ENCODE data around the gene TUSC7.

TUSC7 gene

GRCh38 chr3:116709479-116709878, at the start of gene TUSC7:
Gene TUSC7 (plus strand): TSS chr3:116709779.
- DNase-seq: no peak

DNA sequence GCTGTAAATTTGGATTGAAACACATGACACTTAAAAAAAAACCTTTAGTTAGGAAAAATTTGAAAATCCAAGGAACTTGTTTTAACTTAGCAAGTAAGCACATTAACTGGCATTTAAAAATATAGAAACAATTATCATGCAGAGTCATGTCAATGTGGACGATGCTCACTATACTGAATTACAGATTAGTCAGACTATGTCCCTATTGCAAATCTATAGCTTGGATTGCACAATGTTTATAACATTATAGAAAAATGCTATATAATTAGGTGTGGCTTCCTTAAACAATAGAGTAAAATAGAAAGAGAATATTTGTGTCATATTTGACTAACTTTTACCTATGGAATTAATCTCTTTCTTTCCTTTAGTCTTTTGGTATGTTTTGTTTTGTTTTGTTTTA, 48.4 kb upstream of the TUSC7 start:
- no peak for DNase-seq

GRCh38 chr3:116663161-116664110, 46.1 kb upstream of the TUSC7 start:
- peak; percentile 1 for DNase-seq

DNA sequence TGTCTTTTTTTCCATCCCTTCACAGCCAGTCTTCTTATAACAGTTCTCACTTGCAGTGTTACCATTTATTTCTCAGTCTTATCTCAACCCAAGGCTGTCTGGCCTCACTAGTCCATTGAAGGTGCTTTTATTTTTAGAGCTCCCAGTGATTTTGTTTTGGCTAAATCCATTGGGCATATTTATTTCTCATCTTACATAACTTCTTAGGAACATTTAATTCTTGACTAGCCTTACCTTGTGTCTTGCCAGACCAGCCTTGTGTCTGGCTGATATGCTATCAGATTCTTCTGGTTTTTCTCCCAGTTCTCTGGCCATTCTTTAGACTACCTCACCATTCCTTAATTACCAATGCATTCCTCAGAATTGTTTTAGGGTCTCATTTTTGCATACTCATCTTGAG, 42.3 kb upstream of the TUSC7 start:
- no peak for DNase-seq

DNA sequence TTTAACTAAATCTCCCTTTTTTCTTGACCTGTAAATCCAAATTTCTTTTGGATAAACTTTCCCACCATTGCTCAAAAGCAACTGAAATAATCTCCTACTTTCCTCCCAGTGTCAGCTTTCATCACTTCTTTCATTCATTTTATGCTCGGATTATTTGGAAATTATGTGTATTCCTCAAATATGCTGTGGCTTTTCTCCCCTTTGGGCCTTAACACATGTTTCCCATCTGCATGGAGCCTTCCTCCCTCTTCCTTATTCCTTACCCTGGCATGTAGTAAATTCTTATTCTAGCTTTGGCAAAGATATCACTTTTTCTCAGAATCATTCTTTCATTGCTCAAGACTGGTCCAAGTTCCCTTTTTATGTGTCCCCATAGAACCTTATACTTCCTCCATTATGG, 41.8 kb upstream of the TUSC7 start:
- DNase-seq: no peak

DNA sequence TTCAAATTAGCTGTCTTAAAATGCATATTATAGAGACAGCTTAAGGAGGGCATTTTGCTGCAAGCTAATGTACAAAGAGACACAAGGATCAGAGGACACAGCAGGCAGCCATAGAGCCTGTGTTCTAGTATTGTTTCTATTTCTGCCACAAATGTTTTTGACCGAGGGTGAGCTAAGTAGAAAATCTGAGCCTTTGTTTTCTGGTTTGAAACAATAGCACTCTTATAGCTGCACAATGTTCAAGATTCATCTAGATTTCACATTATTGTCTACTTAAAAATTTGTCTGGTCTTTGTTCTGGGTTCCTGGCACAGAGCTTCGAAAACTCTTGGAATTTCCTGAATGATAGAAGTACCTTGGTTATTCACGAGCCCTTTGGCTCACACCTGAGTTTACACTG, 40.0 kb upstream of the TUSC7 start:
- DNase-seq: no peak

- no peak for DNase-seq
Observed at GRCh38 chr3:116671151-116671550, 38.4 kb upstream of the TUSC7 start.

GRCh38 chr3:116678853-116679252, 30.7 kb upstream of the TUSC7 start:
- DNase-seq: no peak

DNA sequence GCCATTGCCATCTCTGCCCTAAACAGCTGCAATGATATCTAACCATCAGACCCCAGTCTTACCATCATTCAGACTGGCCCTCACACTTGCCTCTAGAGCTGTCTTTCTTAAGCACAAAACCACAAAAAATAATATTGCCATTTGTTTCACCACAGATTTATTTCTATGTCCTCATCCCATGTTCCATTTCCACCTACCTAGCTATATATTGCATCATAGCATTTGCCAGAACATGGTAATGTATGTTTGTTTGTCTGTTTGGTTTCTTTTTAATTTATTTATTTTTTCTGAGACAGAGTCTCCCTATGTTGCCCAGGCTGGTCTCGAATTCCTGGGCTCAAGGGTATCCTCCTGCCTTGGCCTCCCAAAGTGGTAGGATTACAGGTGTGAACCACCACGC, 18.5 kb upstream of the TUSC7 start:
- no peak for DNase-seq

- no peak for DNase-seq
Observed at GRCh38 chr3:116701070-116701469, 8.5 kb upstream of the TUSC7 start.

DNA sequence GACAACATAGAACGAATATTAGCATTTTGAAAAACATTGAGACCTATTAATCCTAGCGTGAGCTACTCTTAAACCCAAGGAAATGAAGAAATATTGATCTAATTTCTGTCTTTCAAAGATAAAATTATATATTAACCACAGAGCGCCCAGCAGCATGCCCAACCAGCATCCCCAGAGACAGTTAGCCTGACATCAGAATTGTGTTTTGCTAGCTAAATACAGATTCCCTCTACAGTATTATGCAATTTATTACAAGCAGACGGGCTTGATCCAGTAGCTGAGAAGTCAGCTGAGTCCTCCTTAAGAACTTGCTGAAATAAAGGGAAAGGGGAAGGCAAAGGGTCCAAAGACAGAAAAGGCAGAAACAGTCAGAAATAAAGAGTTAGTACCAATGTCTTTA, 7.2 kb upstream of the TUSC7 start:
- DNase-seq: no peak

- no peak for DNase-seq
Observed at GRCh38 chr3:116707531-116707930, 2.0 kb upstream of the TUSC7 start.

DNA sequence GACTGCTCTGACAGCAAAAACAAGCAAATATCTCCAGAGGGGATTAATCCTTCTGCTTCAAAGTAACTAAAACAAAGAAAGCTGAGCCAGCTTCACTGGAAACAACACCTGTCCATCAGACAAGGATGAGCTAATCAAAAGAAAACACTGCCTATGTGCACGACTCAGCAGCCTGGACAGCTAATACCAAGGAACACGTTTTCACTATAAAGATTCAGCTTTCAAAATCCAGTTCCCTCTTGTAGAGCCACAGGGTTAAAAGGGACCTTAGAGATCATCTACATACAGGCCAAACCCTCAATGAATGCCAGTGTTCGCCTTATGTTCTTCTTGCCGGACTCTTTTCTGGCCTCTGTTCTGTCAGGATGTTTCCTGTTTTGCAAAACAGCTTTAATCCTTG, 6.9 kb downstream of the TUSC7 start:
- DNase-seq: peak; percentile 17

DNA sequence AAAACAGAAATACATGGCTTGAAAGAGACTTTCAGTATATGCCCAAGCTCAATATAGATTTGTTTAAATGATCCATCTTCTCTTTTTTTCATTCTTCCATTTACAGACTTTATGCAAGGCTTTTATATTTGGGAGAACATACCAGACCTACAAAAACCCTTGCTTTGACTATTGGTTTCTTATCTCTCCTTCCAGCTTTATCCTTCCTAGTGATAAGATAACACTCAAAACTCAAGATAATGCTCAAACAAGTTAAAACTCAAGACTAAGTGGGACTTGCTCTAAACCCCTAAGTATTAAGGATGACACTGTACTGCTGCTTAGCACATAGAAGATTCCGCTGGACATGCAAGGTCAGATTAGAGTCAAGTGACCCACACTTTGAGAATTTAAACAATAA, 8.0 kb downstream of the TUSC7 start:
- no peak for DNase-seq

- no peak for DNase-seq
Observed at GRCh38 chr3:116728454-116728853, 18.9 kb downstream of the TUSC7 start.

DNA sequence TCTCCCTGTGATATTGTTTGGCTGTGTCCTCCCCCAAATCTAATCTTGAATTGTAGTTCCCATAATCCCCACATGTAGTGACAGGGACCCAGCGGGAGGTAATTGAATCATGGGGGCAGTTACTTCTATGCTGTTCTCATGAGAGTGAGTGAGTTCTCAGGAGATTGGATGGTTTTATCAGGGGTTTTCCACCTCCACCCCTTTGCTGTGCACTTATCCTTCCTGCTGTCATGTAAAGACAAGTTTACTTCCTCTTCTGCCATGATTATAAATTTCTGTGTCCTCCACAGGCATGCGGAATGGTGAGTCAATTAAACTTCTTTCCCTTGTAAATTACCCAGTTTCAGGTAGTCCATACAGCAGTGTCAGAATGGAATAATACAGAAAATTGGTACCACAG, 24.7 kb downstream of the TUSC7 start:
- no peak for DNase-seq

DNA sequence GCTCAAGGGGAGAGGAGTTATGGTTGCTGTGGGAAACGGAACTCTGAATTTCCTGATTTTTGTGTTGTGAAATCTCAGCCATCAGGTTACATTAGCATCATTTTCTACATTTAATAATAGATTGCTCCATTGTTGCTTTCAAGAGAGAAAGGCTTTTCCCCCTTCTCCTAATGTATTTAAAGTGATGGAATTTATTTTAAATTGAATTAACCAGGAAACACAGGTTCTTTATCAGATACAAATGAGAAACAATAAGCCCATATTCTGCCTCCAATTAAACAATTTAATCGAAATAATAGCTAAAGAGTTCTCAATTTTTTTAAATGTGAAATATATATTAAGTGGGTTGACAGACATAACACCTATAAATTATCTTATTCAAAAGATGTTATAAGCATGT, 30.1 kb downstream of the TUSC7 start:
- DNase-seq: no peak

DNA sequence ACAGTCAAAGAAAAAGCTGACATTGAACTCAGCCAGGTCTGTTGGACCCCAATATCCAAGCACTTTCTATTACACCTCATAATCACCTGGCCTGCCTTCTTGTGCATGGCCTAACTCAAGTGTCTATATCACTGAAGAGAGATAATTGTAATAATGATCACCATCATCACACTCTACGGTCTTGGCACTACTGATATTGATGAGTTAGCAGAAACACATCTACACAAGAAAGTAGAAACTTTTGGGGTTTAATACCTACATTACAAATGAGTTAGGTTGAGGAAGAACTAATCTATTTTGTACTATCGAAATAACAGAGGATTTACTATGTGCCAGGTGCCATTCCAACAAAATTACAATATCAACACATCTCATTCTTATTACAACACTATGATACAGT, 30.7 kb downstream of the TUSC7 start:
- DNase-seq: no peak

GRCh38 chr3:116741467-116741866, 31.9 kb downstream of the TUSC7 start:
- no peak for DNase-seq

- no peak for DNase-seq
Observed at GRCh38 chr3:116743062-116743461, 33.5 kb downstream of the TUSC7 start.

DNA sequence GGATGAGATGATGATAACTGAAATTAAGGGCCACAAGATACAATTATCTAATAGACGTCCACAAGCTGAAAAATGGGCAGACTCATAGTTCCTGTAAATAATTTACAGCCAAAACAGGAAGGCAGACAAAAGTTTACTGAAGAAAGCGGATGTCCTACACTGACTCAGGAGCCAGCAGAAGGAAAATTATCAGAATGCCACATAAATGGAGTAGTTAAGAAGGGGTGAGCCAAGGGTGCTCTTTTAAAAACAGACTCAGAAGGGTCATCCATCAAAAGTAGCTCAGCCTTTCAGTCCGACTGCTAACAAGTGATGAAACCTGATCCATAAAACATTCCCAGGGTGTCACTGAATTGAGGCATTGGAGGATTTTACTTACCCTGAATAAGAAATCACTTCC, 39.8 kb downstream of the TUSC7 start:
- peak; percentile 25 for DNase-seq

- no peak for DNase-seq
Observed at GRCh38 chr3:116757315-116757714, 47.7 kb downstream of the TUSC7 start.

GRCh38 chr3:116759316-116759715, 49.7 kb downstream of the TUSC7 start:
- no peak for DNase-seq

Data from NCI-H524 treated with DMSO at 0.1 percent for 48 hours (cell line).